ENCODE measurements around the gene OR52E2.
A peak's percentile ranks its signal among the peaks of the same experiment; 100 is the strongest.

Gene OR52E2

GRCh38 chr11:5059391-5059790, at the start of gene OR52E2:
Gene OR52E2, minus strand, starts transcription at chr11:5059627. Its CDS starts 0 bp downstream, at chr11:5059627.
- DNase-seq (ENCODE audit: low read depth) = no peak
- no peak within 1 kb of the TSS for H3K4me3 ChIP-seq (ENCODE audit: low read length)
- no peak for TF ChIP-seq CTCF (conservative IDR thresholded peaks at IDR 0.05; ENCODE audit: low read length)

GRCh38 chr11:5107285-5107684, 47.9 kb upstream of the OR52E2 start:
- DNase-seq (ENCODE audit: low read depth) = no peak
- TF ChIP-seq CTCF (conservative IDR thresholded peaks at IDR 0.05; ENCODE audit: low read length) = no peak
- H3K4me3 ChIP-seq (ENCODE audit: low read length) = no peak overlapping the region

- TF ChIP-seq CTCF (conservative IDR thresholded peaks at IDR 0.05; ENCODE audit: low read length) = no peak
- DNase-seq (ENCODE audit: low read depth) = no peak
- no peak overlapping the region for H3K4me3 ChIP-seq (ENCODE audit: low read length)
These were observed 43.6 kb upstream of the OR52E2 start for GRCh38 chr11:5103066-5103465.

GRCh38 chr11:5102246-5102645, 42.8 kb upstream of the OR52E2 start:
- no peak for TF ChIP-seq CTCF (conservative IDR thresholded peaks at IDR 0.05; ENCODE audit: low read length)
- no peak overlapping the region for H3K4me3 ChIP-seq (ENCODE audit: low read length)
- DNase-seq (ENCODE audit: low read depth) = no peak

GRCh38 chr11:5096011-5096410, 36.6 kb upstream of the OR52E2 start:
- H3K4me3 ChIP-seq (ENCODE audit: low read length) = no peak overlapping the region
- DNase-seq (ENCODE audit: low read depth) = no peak
- no peak for TF ChIP-seq CTCF (conservative IDR thresholded peaks at IDR 0.05; ENCODE audit: low read length)

GRCh38 chr11:5092821-5093585, 33.6 kb upstream of the OR52E2 start:
- peak; percentile 4 for DNase-seq (ENCODE audit: low read depth)
- no peak overlapping the region for H3K4me3 ChIP-seq (ENCODE audit: low read length)
- TF ChIP-seq CTCF (conservative IDR thresholded peaks at IDR 0.05; ENCODE audit: low read length) = no peak

GRCh38 chr11:5090668-5091067, 31.2 kb upstream of the OR52E2 start:
- DNase-seq (ENCODE audit: low read depth) = no peak
- TF ChIP-seq CTCF (conservative IDR thresholded peaks at IDR 0.05; ENCODE audit: low read length) = no peak
- no peak overlapping the region for H3K4me3 ChIP-seq (ENCODE audit: low read length)

Measured in AG10803 (cell line).